Stimulated activated CD8-positive, alpha-beta memory T cell treated with anti-CD3 and anti-CD28 coated beads, Interleukin-4, amount 100 ng/mL, for 4 hours (primary cell): ENCODE results near the gene AKR1B1.
A peak's percentile ranks its signal among the peaks of the same experiment; 100 is the strongest.

ENCODE experiments used
- DNase-seq, 2 donors: peaks; one replicate each; pipeline ENCODE4 v3.0.0-alpha.2; 2020; ENCODE audit warnings: low read depth in 2 of 2, low spot score in 1 of 2

The AKR1B1 gene

GRCh38 chr7:134470864-134471263, 12.0 kb upstream of the AKR1B1 start:
- DNase-seq: no peak

DNA sequence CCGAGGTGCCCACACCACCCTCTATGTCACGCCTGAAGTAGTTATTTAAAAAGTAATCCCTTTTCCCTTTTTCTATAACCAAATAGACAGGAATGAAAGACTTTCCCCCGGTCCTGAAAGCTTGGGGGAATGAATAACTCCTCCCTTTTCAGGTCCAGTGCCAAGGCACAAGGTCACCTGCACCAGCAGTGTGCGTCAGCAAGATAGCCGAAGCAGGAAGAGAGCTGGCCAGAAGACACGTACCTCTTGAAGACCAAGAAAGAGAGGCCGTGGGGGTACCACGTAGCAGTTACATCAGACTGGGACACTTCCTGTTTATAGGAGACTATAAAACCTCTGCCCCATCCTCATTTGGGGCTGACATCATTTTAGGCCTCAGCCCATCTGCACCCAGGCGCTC, 10.7 kb upstream of the AKR1B1 start:
- DNase-seq: no peak

GRCh38 chr7:134468475-134468874, 9.6 kb upstream of the AKR1B1 start:
- DNase-seq: no peak

DNA sequence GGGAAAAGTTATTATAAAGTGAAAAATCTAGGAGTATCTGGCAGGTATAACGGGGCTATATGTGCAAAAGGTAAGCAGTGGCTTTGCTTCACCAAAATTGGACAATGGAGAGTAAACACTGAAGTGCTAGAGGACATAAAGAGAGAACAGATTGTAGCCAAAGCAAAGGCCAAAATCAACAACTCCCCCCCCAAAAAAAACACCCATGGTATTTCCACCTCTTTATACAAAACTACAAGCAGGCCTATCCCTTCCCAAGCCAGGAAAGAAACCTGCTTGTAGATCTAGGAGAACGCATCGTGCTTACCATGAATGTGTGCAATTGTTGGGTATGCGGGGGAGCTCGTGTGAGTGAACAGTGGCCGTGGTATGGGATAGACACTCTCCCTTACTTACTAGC, 9.2 kb upstream of the AKR1B1 start:
- no peak for DNase-seq

DNA sequence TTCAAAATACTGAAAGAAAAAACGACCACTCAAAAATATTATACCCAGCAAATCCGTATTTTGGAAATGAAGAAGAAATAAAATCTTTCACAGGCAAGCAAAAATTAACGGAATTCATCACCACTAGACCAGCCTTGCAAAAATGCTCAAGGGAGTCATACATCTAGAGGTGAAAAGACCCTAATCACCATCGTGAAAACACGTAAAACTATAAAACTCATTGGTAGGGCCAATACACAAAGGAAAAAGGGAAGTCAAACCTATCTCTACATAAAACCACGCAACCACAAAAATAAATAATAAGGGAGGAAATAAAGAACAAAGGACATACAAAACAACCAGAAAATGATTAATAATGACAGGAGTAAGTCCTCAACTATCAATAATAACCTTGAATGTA, 6.6 kb upstream of the AKR1B1 start:
- no peak for DNase-seq

DNA sequence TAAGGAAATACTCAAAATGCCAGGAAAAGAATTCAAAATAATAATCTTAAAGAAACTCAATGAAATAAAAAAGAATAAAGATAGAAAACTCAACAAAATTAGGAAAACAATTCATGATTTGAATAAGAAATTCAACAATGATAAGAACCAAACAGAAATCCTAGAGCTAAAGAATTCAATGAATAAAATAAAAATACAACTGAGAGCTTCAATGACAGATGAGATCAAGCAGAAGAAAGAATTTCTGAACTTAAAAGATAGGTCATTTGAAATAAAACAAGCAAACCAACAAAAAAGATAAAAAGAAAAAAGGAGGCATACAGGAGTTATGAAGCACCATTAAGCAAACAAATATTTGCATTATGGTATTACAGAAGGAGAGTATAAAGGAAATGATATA, 5.6 kb upstream of the AKR1B1 start:
- DNase-seq: no peak

- no peak for DNase-seq
Observed at GRCh38 chr7:134463751-134464150, 4.9 kb upstream of the AKR1B1 start.

DNA sequence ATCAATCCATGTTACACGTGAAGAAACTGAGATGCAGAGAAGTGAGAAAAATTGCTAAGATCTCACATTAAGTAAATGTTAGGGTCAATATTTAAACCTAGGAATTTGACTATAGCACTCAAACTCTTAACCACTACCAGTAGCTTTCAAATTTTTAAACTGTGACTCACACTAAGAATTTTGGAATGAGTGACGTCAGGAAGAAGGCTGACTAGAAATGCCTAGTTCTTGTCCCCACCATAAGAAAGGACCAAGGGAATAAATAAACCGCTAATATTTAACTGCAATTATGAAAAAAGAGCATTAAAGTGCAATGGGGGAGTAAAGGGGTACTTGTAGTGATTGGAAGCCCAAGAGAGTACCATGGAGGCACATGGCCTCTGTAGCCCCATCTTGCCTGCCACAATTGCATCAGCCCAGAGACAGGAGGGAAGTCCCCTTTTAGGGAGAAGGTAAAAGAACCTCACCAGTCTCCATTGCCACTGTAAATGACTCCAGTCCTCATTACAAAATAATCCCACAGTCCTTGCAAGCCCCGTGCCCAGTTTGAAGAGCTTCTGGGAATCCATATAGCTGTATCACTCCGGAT, 3.5 kb upstream of the AKR1B1 start:
- no peak for DNase-seq

- DNase-seq: no peak
Observed at GRCh38 chr7:134461916-134462315, 3.0 kb upstream of the AKR1B1 start.

GRCh38 chr7:134459981-134460380, 1.1 kb upstream of the AKR1B1 start:
- no peak for DNase-seq

- peak; percentile 8 to 33 for DNase-seq
Observed at GRCh38 chr7:134458341-134458805, 527 bp downstream of the AKR1B1 start.

- DNase-seq: no peak
Observed at GRCh38 chr7:134457210-134457609, 1.7 kb downstream of the AKR1B1 start.

- DNase-seq: no peak
Observed at GRCh38 chr7:134454277-134454676, 4.6 kb downstream of the AKR1B1 start.

DNA sequence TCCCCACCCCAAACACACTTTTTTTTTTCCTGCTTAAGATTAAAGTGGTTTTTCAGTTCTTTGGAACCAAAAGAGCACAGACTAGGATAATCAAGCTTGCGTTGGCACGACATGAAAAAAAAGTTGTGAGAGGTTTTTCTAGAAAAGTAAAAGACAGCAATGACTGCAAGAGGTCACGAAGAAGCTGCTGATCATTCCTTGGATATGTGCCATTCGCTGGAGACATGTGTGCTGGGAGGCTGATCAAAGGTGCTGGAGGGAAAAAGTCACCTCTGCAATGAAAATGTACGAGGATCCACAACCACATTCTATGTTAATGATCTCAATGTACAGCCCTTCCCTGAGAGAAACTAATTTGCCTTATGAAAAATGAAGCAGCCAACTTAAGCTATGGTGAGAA, 5.4 kb downstream of the AKR1B1 start:
- DNase-seq: no peak

- no peak for DNase-seq
Observed at GRCh38 chr7:134452991-134453473, 5.9 kb downstream of the AKR1B1 start.

DNA sequence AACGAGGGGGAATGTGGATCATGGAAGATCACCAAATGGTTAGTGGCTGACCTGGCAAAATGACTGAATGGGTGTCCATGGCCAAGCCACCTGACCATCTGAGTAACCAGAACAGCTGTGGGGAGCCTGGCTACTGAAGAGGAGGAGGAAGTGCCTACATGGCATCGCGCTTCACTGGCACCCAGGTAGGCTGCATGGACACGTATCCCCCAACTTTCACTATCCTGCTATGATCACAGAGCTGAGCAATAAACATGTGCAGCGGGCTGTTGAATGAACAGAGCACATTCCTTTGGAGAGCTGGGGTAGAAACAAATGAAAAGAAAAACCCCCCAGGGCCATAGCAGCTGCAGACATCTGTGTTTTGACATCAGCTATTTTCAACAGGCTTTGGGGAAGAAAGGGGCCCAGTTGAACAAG, 6.5 kb downstream of the AKR1B1 start:
- DNase-seq: no peak

DNA sequence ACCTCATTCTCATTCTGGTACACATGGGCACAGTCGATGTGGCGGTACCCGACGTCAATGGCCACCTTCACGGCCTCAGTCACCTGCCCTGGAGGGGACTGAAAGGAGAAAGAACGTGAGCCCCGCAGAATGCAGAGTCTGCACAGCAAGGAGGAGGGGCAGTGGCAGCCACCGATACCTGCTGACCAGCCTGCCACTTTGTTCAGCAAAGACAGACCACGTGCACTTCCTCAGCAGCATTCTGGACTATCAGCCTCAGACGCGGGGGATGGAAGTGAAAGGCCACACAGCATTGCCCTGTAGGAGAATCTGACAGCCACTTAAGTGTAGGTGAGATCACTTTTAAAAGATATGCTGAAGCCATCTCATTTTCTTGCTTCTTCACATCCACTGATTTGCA, 7.2 kb downstream of the AKR1B1 start:
- DNase-seq: no peak

DNA sequence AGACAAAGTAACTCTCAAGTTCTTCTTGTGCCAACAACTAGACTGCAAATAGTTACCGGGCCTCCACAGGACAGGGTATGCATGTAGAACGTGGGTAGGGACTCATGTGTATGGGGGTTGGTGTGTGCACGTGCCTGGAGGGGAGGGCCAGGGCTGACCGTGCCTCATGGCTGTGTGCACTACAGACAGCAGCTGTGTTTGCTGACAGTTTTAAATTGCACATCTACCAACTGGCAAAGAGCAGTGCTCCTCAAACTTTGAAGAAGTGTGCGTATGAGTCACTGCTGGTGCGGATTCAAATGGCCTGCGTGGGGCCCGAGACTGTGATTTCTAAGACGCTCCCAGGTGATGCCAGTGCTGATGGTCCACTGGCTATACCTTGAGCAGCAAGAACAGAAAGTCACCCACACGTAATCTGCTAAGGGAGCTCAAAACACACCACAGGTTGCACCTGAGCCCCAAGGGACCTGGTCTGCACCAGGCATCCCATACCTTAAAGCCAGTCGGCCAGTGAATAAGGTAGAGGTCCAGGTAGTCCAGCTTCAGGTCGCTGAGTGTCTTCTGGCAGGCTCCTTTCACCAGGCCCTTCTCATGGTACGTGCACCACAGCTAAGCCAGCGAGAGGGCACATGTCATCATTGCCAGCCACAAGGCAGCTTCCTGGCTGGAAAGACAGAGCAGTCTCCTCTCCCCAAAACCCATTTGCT, 8.5 kb downstream of the AKR1B1 start:
- no peak for DNase-seq

- no peak for DNase-seq
Observed at GRCh38 chr7:134449680-134450079, 9.2 kb downstream of the AKR1B1 start.

GRCh38 chr7:134448356-134449229, 10.3 kb downstream of the AKR1B1 start:
- no peak for DNase-seq

- no peak for DNase-seq
Observed at GRCh38 chr7:134447383-134447782, 11.5 kb downstream of the AKR1B1 start.

DNA sequence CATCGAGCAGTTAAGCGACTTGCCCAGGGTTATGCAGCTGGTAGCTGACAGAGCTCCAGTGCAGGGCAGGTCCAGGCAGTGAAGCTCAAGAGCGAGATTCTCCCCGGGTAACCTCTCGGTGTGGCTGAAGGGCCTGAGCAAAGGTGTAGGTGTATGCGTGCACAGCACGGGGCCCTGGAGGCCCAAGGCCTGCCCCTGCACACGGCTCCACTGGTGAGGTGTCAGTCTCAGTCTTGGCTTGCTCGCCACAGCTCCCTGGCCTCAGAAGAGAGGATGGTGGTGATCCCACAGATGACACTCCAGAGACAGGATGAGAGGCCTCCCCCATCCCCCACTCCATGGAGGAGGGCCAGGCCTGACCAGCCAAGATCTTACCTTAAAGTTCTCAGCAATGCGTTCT, 12.0 kb downstream of the AKR1B1 start:
- DNase-seq: no peak
